GM12872 (cell line): Measurements from ENCODE around the gene NPEPL1.

Experiments
- CTCF ChIP-seq: IDR thresholded peaks from 3 replicates; pipeline ENCODE4 v1.5.1; 2011; ENCODE audit warnings: low read depth, mild to moderate bottlenecking, low read length, moderate library complexity; ENCODE audit not compliant: insufficient read depth

The NPEPL1 gene

GRCh38 chr20:58654337-58654736 is 38.3 kb upstream of the NPEPL1 start:
- TF ChIP-seq CTCF: no peak

GRCh38 chr20:58655328-58656107 is 37.1 kb upstream of the NPEPL1 start:
- no peak for TF ChIP-seq CTCF

- no peak for TF ChIP-seq CTCF
Measured at GRCh38 chr20:58656831-58657230, 35.8 kb upstream of the NPEPL1 start.

GRCh38 chr20:58657262-58657661 is 35.3 kb upstream of the NPEPL1 start:
- TF ChIP-seq CTCF: no peak

GRCh38 chr20:58657986-58658385 is 34.6 kb upstream of the NPEPL1 start:
- TF ChIP-seq CTCF: no peak

- TF ChIP-seq CTCF: no peak
Measured at GRCh38 chr20:58658760-58659159, 33.8 kb upstream of the NPEPL1 start.

- no peak for TF ChIP-seq CTCF
Measured at GRCh38 chr20:58659841-58660240, 32.8 kb upstream of the NPEPL1 start.
